GM18498 (cell line): ENCODE measurements around the gene PDLIM1.
"Not testable (repeated sequence)": the region's sequence is repeated elsewhere in the genome, so short reads cannot be mapped to it uniquely, and the experiment has no call there.

Experiments
- ATAC-seq: cut with Tn5 transposase; IDR thresholded peaks from one replicate; pipeline ENCODE4 v1.9.1; 2021; ENCODE audit warnings: mild to moderate bottlenecking, moderate library complexity; ENCODE audit not compliant: unreplicated experiment

PDLIM1 gene

DNA sequence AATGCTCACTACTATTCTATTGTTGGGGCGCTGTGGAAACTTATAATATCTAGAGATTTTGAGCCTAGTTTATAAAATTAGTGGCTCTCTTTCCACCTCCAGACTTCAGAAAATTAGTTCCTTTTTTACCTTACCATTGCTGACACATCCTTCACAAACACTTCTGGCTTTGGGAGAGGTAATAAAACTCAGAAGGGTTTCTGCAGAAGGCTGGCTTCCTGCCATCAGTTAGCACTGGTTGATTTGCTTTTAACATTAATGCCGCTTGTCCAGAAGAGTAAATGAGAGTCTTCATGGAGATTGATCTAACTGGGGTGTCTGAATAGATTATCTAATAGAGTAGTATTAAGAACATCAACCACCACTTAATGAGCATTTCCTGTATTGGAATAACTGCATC is 76.4 kb downstream of the PDLIM1 start:
- ATAC-seq = no peak

DNA sequence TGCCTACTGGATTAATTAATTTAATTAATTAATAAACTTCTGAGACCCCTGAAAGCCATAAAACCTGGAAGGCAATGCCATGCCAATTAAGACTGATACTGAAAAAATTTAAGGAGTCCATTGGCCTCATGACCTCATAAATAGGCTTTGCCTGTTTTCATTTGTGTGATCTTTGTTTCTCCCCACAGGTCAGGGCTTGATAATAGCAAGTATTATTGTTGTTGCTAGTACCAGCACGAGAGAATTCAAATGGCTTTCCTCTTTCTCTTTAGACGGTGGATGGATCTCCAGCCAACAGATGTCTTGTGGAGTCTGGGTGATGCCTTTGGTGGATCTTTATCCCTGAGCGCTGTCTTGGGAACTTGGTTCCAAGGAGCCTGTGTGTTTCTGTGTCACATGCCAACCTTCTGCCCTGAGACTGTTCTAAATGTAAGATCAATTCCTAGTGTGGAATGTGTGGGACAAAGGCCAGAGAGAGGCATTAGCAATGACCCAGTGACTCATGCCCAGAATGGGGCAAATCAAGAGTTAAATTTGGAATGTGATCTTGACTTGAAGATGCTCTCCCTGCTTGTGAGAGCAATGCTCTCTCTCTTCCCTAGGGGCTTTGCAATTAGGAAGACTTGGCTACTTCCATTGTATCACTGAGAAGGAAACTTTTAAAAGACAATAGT is 79.1 kb downstream of the PDLIM1 start:
- ATAC-seq = no peak

DNA sequence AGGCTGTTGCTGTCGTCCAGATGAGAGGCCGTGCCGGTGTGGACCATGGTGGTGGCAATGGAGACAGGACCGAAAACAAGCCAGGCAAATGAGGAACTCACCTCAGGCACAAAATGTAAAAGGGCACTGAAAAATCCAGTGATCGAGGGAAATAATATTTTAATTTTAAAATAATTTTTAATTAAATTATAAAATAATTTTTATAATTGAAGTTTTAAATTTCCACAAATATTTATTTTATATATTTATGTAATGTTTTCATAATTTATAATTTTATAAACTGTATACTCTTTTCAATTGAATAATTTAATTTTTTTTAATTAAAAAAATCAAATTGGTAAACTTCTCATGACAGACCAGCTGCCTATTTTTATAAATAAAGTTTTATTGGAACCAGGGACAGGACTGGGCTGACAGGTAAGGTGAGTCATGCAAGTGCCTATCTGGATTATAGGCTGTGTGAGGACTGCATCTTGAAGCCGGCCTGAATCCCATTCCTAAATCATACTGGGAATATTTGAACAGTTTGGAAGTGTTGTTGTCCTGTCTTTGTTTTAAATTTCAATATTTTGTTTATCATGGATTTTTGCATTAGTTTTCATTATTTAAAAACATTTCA is 81.2 kb downstream of the PDLIM1 start:
- ATAC-seq = no peak

DNA sequence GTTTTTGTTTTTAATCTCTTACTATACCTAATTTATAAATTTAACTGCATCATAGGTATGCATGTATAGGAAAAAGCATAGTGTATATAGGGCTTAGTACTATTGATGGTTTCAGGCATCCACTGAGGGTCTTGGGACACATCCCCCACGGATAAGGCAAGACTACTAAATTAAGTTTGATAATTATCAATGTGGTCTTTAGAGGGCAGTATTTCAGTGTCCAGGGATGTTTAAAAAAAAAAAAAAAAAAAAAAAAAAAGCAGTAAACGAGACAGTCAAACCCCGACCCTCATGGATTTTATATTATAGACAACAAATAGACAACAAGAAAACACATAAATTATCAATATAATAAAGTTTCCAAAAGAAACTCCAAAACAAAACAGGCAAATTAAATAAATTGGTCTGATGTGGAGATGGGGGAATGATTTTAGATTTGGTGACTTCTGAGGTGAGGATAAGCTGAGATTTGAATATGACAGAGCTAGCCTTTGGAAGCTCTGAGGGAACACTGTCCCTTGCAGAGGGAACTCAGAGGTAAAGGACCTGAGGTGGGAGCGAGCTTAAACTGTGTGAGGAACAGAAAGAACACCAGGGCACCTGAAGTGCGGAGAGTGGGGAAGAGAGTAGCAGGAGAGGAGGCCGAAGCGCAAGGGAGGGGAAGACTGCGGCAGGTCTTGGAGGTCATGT is 82.0 kb downstream of the PDLIM1 start:
- no peak for ATAC-seq

DNA sequence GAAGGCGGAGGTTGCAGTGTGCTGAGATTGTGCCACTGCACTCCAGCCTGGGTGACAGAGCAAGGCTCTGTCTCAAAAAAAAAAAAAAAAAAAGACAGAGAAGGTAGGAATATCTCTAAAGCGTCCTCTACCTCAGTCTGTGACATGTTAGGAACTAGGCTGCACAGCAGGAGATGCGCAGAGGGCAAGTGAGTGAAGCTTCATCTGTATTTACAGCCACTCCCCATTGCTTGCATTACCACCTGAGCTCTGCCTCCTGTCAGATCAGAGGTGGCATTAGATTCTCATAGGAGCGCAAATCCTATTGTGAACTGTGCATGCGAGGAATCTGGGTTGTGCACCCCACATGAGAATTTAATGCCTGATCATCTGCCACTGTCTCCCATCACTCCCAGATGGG is 87.9 kb downstream of the PDLIM1 start:
- not testable (repeated sequence) for ATAC-seq

DNA sequence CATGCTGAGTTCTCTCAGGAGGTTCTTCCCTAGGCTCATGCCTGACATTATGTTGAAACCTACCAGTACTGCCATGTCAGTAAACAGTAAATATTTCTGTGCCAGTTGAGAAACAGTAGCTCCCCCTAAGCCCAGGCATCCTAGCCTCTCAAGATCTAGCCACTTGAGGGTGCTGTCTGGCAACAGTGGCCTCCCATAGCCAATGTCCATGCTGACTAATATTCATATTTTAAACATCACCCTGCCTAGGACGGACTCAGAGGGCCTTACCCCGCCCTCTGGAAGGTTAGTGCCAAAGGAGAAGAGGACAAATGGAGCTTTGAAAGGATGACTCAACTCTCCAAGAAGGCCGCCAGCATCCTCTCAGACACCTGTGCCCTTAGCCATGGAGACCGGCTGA is 89.1 kb downstream of the PDLIM1 start:
- no peak for ATAC-seq

DNA sequence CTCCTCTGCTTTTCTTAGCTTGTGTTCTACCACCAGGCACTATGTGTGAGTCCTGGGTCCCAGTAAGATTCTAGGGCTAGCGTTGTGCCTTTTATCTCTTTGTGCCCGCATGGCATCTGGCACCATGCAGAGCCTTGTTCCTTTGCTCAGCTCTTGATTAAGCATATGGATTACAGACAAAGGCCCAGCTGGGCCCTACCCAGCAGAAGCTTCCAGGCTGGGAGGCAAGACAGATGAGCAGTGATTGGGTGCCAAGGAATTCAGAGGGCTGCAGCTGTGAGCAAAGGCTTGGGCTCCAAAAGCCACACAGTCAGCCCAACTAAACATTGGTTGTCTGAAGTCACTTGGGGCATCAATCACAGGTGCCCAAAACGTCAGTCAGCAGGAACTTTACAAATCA is 94.8 kb downstream of the PDLIM1 start:
- no peak for ATAC-seq

DNA sequence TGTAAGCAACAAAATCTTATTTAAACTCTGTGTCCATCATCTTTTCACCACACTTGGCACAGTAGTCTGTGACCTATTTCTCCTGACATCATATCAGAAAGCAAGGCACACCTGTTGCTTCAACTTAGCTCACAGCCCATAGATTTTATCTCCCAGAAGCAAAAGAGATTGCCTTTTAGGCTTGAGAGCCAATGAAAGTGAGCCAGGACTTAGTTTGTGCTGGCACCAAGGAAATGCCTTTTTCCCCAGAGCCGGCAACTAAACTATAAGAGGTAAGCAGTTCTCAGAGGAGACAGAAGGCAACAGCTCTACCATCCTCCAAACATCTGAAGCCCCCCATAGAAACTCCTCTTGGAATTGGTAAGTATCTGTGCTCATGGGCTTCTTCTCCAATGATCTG is 96.9 kb downstream of the PDLIM1 start, which contains the start of gene ACSM6:
TSS of gene ACSM6 (plus strand) at position 295 of the 400 bp plus-strand sequence. CDS start 248 bp downstream, outside the sequence.
- ATAC-seq = no peak

DNA sequence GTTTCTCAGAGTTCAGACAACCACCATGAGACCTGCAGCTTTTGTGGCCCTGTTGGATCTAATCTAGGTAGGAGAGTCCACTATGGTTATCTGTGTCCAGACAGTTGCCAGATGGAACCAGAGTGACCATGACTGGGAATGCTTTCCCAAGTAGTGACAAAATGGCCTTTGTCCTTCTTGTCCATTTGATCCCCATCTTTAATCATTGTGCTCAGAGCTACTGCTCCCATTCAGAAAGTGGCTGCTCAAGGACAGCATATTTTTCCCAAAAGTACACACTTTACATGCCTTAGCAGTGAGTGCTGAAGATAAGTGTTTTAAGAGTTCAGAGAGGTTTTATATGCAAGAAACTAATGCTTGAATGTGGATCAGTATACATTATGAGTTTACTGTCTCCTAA is 102.2 kb downstream of the PDLIM1 start:
- no peak for ATAC-seq

DNA sequence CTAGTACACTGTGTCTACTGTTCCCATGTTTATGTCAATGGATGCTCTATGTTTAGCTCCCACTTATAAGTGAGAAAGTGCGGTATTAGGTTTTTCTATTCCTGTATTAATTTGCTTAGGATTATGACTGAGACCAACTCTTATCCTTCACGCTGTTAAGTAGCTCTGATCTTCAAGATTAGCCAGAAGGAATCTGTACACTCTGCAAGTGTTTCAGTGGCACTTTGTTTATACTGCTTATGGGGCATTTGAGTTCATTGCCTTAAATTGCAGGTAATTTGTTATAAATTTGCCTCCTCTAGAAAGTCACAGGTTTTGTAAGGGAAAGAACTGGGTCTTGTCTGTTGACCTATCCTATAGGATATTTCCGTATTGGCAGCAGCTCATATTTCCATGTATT is 103.2 kb downstream of the PDLIM1 start:
- no peak for ATAC-seq
